Measurements from ENCODE around the gene KRI1. TPM values are rescaled to one million over a fixed set of nuclear protein-coding genes. Genes with fewer than 3 reads are reported as not detected.
A peak's percentile ranks its signal among the peaks of the same experiment; 100 is the strongest.

KRI1 gene
- total and polyA plus RNA-seq, 12 donors, result 7.1 to 69.0 (median 20.1) TPM

DNA sequence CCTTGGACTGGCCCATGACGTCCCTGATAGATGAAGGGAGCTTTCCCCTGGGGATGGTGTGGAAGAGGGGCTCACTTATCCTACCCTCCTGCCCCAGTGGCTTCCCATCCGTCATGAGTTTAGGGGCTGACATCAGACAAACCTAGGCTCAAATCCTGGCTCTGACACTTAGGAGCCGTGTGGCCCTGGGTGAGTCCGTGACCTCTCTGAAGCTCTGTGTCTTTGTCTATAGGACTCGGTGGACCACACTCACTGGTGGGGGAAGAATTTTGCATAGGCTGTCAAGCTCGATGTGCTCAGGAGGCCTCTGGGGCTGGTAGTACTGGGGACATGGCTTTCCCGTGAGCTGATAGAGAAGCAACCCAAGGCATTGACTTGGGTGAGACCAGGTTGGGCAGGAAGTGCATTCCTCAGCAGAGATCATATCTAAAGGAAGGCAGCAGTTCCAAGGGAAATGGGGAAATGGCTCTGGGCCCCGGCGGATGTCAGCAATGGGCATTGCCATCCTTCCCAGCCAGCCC, 38.7 kb upstream of the KRI1 start:
- peaks cover 11 to 24% of the 10 kb centered on the region in 2 donors for H3K4me1 ChIP-seq (replicated peaks in 1 of 2)
- no peaks in the 10 kb centered on the region for H3K9me3 ChIP-seq (replicated peaks in 1 of 3)
- intact Hi-C loops (cut with DNase I), result no loop called here
- TF ChIP-seq, protein P1, sequence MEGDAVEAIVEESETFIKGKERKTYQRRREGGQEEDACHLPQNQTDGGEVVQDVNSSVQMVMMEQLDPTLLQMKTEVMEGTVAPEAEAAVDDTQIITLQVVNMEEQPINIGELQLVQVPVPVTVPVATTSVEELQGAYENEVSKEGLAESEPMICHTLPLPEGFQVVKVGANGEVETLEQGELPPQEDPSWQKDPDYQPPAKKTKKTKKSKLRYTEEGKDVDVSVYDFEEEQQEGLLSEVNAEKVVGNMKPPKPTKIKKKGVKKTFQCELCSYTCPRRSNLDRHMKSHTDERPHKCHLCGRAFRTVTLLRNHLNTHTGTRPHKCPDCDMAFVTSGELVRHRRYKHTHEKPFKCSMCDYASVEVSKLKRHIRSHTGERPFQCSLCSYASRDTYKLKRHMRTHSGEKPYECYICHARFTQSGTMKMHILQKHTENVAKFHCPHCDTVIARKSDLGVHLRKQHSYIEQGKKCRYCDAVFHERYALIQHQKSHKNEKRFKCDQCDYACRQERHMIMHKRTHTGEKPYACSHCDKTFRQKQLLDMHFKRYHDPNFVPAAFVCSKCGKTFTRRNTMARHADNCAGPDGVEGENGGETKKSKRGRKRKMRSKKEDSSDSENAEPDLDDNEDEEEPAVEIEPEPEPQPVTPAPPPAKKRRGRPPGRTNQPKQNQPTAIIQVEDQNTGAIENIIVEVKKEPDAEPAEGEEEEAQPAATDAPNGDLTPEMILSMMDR (IDR thresholded peaks at IDR 0.05), result no peak
- TF ChIP-seq POLR2A (IDR thresholded peaks at IDR 0.05), result no peak
- H3K27ac ChIP-seq, result peak overlapping the region in 3 of 5 donors; percentile 64 to 94 (median 84)
- H3K36me3 ChIP-seq (replicated peaks in 1 of 2), result no peaks in the 10 kb centered on the region
- H3K27me3 ChIP-seq, result no peaks in the 10 kb centered on the region
- peak overlapping the region in 1 of 4 donors; percentile 100 for H3K4me3 ChIP-seq
- WGBS, 4 donors, result 59 to 76% (median 71%) methylated on average over 3 to 9 of the region's 9 CpGs
- peak in 2 of 7 donors; percentile 46 to 67 for DNase-seq

DNA sequence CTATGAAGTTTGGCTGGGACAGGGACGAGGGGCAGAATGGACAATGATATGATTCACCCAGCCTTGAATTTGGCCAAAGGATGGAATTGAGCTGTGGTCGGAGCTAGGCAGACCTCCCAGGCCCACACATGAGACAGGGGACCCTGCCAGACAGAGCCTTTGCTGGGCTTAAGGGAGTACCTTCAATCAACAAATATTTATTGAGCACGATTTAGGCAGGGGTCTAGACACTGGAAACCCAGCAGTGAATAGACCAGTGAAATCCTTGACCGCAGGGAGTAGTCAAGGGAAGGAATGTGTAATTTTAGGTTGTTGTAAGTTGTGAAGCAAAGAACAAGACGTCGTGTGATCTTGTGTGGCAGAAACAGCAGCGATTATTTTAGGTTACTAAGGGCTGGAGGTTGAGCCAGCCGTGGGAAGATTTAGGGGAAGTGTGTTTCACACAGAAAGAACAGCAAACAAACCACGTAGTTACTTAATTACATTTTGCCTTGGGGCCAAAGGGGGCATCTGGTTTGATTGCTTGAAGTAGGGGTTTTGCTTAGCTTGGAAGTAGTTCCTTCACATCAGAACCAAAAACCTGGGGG, 38.2 kb upstream of the KRI1 start:
- Histone ChIP-seq H3K27me3 (no peaks in the 10 kb centered on the region), H3K4me1 (replicated peaks in 1 of 2) (peaks cover 11 to 24% of the 10 kb centered on the region in 2 donors), H3K9me3 (replicated peaks in 1 of 3) (no peaks in the 10 kb centered on the region), H3K36me3 (replicated peaks in 1 of 2) (no peaks in the 10 kb centered on the region), H3K27ac (peak overlapping the region in 4 of 5 donors; percentile 64 to 94 (median 81)), H3K4me3 (peak overlapping the region in 1 of 4 donors; percentile 100)
- no peak for DNase-seq
- WGBS, 4 donors, result 31 to 47% (median 40%) methylated on average over 9 of the region's 9 CpGs
- TF ChIP-seq, protein P1 (IDR thresholded peaks at IDR 0.05), result no peak
- no peak for TF ChIP-seq POLR2A (IDR thresholded peaks at IDR 0.05)
- intact Hi-C loops (cut with DNase I), result no loop called here

DNA sequence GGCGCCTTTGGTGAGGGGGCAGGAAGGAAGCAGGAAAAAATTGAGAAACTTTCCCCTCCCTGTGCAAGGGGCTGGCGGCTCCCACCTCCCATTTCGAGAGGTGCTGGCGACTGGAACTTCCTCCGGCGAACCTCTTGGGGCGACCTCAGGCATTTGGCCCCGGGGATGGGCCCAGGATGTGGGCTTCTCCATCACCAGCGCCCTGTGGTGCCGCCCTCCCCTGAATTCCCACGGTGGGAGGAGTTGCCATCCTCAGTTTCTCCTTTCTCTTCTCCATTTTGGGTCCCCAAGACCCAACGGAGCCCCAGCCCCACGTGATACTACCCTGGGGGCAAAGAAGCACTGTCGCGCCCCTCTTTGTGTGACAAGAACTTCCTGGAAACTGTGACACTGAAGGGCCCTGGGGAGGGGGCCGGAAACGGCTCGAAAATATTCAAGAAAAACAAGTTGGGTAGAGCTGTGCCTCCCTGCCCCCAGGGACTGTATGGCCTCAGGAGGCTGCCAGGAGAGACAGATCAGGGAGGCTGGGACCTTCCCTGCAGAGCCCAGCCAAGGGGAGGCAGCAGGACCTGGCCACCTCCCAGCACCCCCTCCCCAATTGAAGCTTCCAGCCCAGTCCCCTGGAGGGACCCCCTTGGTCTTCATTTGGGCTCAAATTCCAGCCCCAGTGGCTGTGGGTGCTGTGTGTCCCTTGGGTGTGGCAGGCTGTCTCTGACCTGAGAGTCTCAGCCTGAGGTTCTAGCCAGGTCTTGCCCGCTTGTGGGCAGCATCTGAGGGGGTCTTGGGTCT, 37.5 kb upstream of the KRI1 start:
- WGBS, 4 donors, result 12 to 18% (median 15%) methylated on average over 16 to 19 of the region's 19 CpGs
- intact Hi-C loops (cut with DNase I), result no loop called here
- H3K4me1 ChIP-seq (replicated peaks in 1 of 2), result peaks cover 11 to 24% of the 10 kb centered on the region in 2 donors
- no peaks in the 10 kb centered on the region for H3K27me3 ChIP-seq
- H3K36me3 ChIP-seq (replicated peaks in 1 of 2), result no peaks in the 10 kb centered on the region
- TF ChIP-seq, protein P1 (IDR thresholded peaks at IDR 0.05), result peak in 1 of 6 experiments; percentile 6
- TF ChIP-seq POLR2A (IDR thresholded peaks at IDR 0.05), result no peak
- H3K4me3 ChIP-seq, result peak overlapping the region; percentile 43 to 100 (median 97)
- no peaks in the 10 kb centered on the region for H3K9me3 ChIP-seq (replicated peaks in 1 of 3)
- peak; percentile 27 to 70 (median 50) for DNase-seq
- H3K27ac ChIP-seq, result peak overlapping the region in 4 of 5 donors; percentile 61 to 94 (median 81)

All from adrenal gland (tissue), 12 donors.